Neural cell (in vitro differentiated cells): Measurements from ENCODE around the gene SMTN. TPM values are rescaled to one million over a fixed set of nuclear protein-coding genes. Genes with fewer than 3 reads are reported as not detected.

Experiments used
- H2AFZ ChIP-seq: fragments of 200-600, 300-800 bp; sonication (generic), shearing (Covaris generic); 2 replicates; pipeline ENCODE4 v1.6.0; 2014; ENCODE audit warnings: low read depth, mild to moderate bottlenecking, antibody characterized with exemption, low read length, moderate library complexity
- H3F3A ChIP-seq: fragments of 200-600 bp; shearing (Covaris generic); 2 replicates; pipeline ENCODE4 v1.6.1; 2016; ENCODE audit warnings: mild to moderate bottlenecking, moderate library complexity, mixed read lengths, antibody characterized with exemption, low read length; ENCODE audit not compliant: insufficient read depth, poor library complexity, severe bottlenecking
- H3K27ac ChIP-seq: fragments of 200-600, 300-800 bp; sonication (generic), shearing (Covaris generic); 2 replicates; pipeline ENCODE4 v1.5.1; 2014; ENCODE audit warnings: mild to moderate bottlenecking, low read length, moderate library complexity
- H3K27me3 ChIP-seq: fragments of 300-800, 200-600 bp; sonication (generic), shearing (Covaris generic); 2 replicates; pipeline ENCODE4 v1.6.0; 2014; ENCODE audit warnings: mild to moderate bottlenecking, low read depth, low read length, moderate library complexity; ENCODE audit not compliant: insufficient read depth
- H3K36me3 ChIP-seq: fragments of 300-800, 200-600 bp; sonication (generic), shearing (Covaris generic); 2 replicates; pipeline ENCODE4 v1.5.1; 2014; ENCODE audit warnings: mild to moderate bottlenecking, antibody characterized with exemption, low read length, moderate library complexity; ENCODE audit not compliant: insufficient read depth
- H3K4me2 ChIP-seq: fragments of 300-800, 200-600 bp; sonication (generic), shearing (Covaris generic); 2 replicates; pipeline ENCODE4 v1.6.0; 2014; ENCODE audit warnings: mild to moderate bottlenecking, low read length
- H3K4me3 ChIP-seq: fragments of 300-800, 200-600 bp; sonication (generic), shearing (Covaris generic); 2 replicates; pipeline ENCODE4 v1.5.1; 2014; ENCODE audit warnings: mild to moderate bottlenecking, low read length, moderate library complexity
- H3K79me2 ChIP-seq: fragments of 200-600 bp; shearing (Covaris generic); replicated peaks from 2 replicates; pipeline ENCODE4 v1.6.0; 2014; ENCODE audit warnings: mild to moderate bottlenecking, low read length, moderate library complexity; ENCODE audit not compliant: insufficient read depth
- H3K9ac ChIP-seq: fragments of 300-800, 200-600 bp; sonication (generic), shearing (Covaris generic); 2 replicates; pipeline ENCODE4 v1.6.1; 2016; ENCODE audit warnings: mild to moderate bottlenecking, low read length, mixed read lengths
- H3K9me2 ChIP-seq: fragments of 200-600 bp; shearing (Covaris generic); 2 replicates; pipeline ENCODE4 v1.6.1; 2016; ENCODE audit warnings: mild to moderate bottlenecking, low read length, mixed read lengths; ENCODE audit not compliant: insufficient read depth
- H3K9me3 ChIP-seq: fragments of 200-600, 300-800 bp; sonication (generic), shearing (Covaris generic); 2 replicates; pipeline ENCODE4 v1.6.1; 2016; ENCODE audit warnings: mild to moderate bottlenecking, mixed run types, low read length, moderate library complexity, mixed read lengths
- H4K20me1 ChIP-seq: fragments of 200-600 bp; shearing (Covaris generic); 2 replicates; pipeline ENCODE4 v1.6.1; 2016; ENCODE audit warnings: mild to moderate bottlenecking, mixed run types; ENCODE audit not compliant: insufficient read depth
- CTCF ChIP-seq: fragments of 450-650 bp; IDR thresholded peaks from 2 replicates; pipeline ENCODE4 v1.5.1; 2014; ENCODE audit warnings: antibody characterized with exemption, mild to moderate bottlenecking, moderate library complexity; ENCODE audit not compliant: poor library complexity, severe bottlenecking
- EP300 ChIP-seq: fragments of 450-650 bp; conservative IDR thresholded peaks from 2 replicates; pipeline ENCODE4 v1.6.1; 2014; ENCODE audit warnings: antibody characterized with exemption, mild to moderate bottlenecking, moderate library complexity; ENCODE audit not compliant: poor library complexity, severe bottlenecking
- EZH2 ChIP-seq: fragments of 200-600, 300-800 bp; shearing (Covaris generic), sonication (generic); IDR thresholded peaks from 2 replicates; pipeline ENCODE4 v1.6.1; 2014; ENCODE audit warnings: antibody characterized with exemption, low read length, borderline replicate concordance, mild to moderate bottlenecking; ENCODE audit not compliant: insufficient read depth, poor library complexity, severe bottlenecking
- MXI1 ChIP-seq: fragments of 450-650 bp; conservative IDR thresholded peaks from 2 replicates; pipeline ENCODE4 v1.6.1; 2014; ENCODE audit warnings: antibody characterized with exemption, mild to moderate bottlenecking; ENCODE audit not compliant: poor library complexity, severe bottlenecking
- POLR2AphosphoS5 ChIP-seq: IDR thresholded peaks from 2 replicates; pipeline ENCODE4 v1.6.1; 2012
- RAD21 ChIP-seq: fragments of 450-650 bp; conservative IDR thresholded peaks from 2 replicates; pipeline ENCODE4 v1.6.1; 2014; ENCODE audit warnings: antibody characterized with exemption, mild to moderate bottlenecking, moderate library complexity
- REST ChIP-seq: IDR thresholded peaks from 2 replicates; pipeline ENCODE4 v1.6.1; 2012; ENCODE audit warnings: borderline replicate concordance
- SMC3 ChIP-seq: fragments of 450-650 bp; conservative IDR thresholded peaks from 2 replicates; pipeline ENCODE4 v1.6.1; 2014; ENCODE audit warnings: antibody characterized with exemption, mild to moderate bottlenecking, moderate library complexity; ENCODE audit not compliant: poor library complexity
- TAF1 ChIP-seq: IDR thresholded peaks from 2 replicates; pipeline ENCODE4 v1.6.1; 2012; ENCODE audit warnings: low read depth
- polyA plus RNA-seq: library from polyadenylated mRNA; depleted of rRNA; stranded (reverse); fragments of >200 nt; gene quantifications from 2 replicates; pipeline ENCODE4 v1.2.3, GENCODE V29; 2014

Gene SMTN
- polyA plus RNA-seq, 1 donor from 2014 or later, result 3.4 TPM

GRCh38 chr22:31136155-31136554 lies 55.0 kb downstream of the SMTN start:
- no peak overlapping the region for H2AFZ ChIP-seq
- H3K27ac ChIP-seq, result no peak overlapping the region
- TF ChIP-seq SMC3 (no peak), EZH2 (no peak), RAD21 (no peak), EP300 (no peak), CTCF (no peak), POLR2AphosphoS5 (no peak)
- H3K27me3 ChIP-seq, result no peaks in the 10 kb centered on the region
- H3K9me2 ChIP-seq, result no peaks in the 10 kb centered on the region
- H3K9ac ChIP-seq, result no peak overlapping the region
- H3F3A ChIP-seq, result no peaks in the 10 kb centered on the region
- no peaks in the 10 kb centered on the region for H3K79me2 ChIP-seq
- no peak overlapping the region for H3K4me2 ChIP-seq
- H4K20me1 ChIP-seq, result no peaks in the 10 kb centered on the region
- H3K36me3 ChIP-seq, result no peaks in the 10 kb centered on the region
- H3K9me3 ChIP-seq, result no peaks in the 10 kb centered on the region
- H3K4me3 ChIP-seq, result no peak overlapping the region

- H3K27me3 ChIP-seq, result no peaks in the 10 kb centered on the region
- no peak for TF ChIP-seq CTCF
- no peak for TF ChIP-seq EZH2
- no peak for TF ChIP-seq POLR2AphosphoS5
- no peak for TF ChIP-seq TAF1
- TF ChIP-seq RAD21, result no peak
- no peak for TF ChIP-seq REST
- TF ChIP-seq EP300, result no peak
- no peak for TF ChIP-seq MXI1
- H3F3A ChIP-seq, result no peaks in the 10 kb centered on the region
- H3K9me2 ChIP-seq, result no peaks in the 10 kb centered on the region
- H3K36me3 ChIP-seq, result no peaks in the 10 kb centered on the region
- H3K9me3 ChIP-seq, result no peaks in the 10 kb centered on the region
- H3K4me3 ChIP-seq, result no peak overlapping the region
- no peaks in the 10 kb centered on the region for H4K20me1 ChIP-seq
- H3K27ac ChIP-seq, result no peak overlapping the region
- no peaks in the 10 kb centered on the region for H3K79me2 ChIP-seq
- H2AFZ ChIP-seq, result no peak overlapping the region
- no peak overlapping the region for H3K9ac ChIP-seq
- H3K4me2 ChIP-seq, result no peak overlapping the region
Measured at GRCh38 chr22:31136711-31137110, 55.6 kb downstream of the SMTN start.
